GM21786 (cell line): ENCODE results near the gene TMEM53.
"Not testable (repeated sequence)": the region's sequence is repeated elsewhere in the genome, so short reads cannot be mapped to it uniquely, and the experiment has no call there.

Experiments used
- ATAC-seq: cut with Tn5 transposase; IDR thresholded peaks from one replicate; pipeline ENCODE4 v1.9.1; 2021; ENCODE audit not compliant: unreplicated experiment

The TMEM53 gene

DNA sequence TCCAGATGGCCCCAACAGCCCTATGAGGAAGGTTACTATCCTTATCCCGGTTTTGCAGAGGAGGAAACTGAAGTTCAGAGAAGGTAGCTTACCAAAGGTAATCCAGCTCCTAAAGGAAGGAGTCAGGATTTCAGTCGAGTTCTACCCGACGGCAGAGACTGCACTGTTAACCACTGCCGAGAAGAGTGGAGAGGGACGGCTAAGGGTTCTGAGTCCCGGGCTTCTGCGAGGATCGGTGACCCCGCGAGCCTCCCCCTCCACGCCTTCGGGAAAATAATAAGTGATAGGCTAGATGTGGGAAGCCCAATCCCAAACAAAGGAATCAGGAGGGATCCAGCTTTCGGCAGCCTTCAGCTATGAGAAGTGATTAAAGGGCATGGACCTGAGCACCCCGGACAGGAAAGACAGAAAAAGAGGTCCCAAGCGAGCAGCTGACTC, 587 bp downstream of the TMEM53 start:
- no peak for ATAC-seq

DNA sequence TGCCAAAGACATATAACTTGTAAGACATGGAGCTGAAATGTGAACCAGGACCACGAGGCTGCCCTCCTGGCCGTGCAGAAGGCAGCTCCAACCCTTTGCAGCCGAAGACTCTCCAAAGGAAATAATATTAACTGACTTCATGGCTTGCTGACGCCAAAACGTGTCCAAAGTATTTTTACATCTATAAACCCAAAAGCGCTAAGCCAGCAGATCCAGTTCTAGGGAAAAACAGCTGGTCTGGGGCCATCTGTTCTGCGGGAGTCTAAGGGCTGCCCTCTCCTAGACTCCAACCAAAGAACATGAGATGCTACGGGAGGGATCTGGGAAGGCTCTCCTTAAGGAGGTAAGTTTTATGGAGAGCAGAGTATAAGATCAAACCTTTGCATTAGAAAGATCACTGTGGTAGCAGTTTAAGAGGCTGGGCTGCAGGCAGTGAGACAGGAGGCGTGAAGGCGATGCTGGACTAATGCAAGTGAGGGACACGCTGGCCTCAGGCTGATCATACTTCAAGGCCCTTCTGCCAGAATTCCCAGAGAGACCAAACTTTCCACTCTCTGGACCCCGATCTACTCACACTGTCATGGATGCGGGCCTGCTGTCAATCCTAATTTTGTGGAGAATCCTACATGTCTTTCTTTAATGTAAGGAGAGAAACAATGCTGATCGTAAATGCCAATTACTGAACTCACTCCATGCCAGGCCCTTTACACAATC, 1.2 kb downstream of the TMEM53 start:
- no peak for ATAC-seq

DNA sequence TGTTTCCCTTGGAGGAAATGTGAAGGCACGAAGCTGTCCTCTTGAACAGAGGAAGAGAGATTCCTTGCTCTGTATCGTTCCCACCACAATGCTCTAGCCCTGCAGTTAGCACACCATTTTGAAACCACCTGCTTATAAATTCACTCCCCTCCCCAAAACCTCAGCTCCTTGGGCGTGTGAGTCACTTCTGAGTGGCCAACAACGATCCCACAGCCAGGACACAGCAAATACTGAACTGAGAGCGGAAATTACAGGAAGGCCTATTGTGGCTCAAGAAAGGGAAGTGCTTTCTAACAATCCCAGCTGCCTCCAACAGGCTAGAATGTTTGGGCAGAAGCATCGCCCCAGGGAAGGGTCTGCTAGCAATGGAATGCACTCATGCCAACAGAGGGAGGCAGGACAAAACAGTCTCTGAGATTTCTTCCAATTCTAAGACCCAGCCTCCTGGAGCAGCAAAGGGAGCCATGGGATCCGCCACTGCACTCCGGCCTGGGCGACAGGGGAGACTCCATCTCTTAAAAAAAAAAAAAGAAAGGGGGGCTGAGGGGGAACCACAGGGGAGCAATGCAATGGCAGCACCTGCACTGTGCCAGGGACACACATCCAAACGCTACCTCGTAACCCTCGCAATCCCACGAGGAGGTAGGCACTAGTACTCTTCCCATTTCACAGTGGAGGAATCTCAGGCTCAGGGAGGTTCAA, 1.9 kb downstream of the TMEM53 start:
- no peak for ATAC-seq

DNA sequence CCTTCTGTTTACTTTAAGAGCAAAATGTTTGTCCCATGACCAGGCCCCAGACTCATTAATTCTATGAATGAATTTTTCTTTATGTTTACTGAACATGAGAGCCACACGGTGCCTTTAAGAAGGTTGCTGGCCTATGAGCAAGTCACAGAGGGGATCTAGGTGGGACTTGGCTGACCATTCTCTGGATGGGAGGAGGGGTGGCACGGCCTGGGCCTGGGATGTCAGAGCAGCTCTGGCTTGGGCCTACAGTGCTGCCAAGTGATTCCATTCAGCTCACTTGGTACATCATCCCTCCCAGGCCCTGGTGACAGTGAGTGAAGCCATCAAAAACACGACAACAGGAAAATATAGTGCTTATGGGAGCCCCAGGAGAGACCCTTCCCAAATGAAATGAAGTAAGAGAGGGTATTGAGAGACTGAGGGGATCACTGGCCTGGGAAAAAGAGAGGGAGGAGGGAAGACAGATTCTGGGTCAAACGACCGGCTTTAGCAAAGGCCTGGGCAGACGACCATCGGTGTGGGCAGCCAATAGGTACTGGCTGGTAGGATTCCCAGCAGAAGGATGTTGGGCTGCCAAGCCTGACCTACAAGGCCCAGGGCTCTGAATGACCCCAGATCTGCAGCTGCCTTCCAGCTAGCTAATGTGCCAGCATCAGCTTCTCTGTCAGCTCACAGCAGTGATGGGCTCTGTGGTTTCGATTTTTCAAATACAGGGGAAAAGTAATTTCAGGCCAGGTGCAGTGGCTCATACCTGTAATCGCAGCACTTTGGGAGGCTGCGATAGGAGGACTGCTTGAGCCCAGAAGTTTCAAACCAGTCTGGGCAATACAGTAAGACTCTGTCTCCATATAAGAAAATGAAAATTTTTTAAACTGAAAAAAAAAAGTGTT, 3.3 kb downstream of the TMEM53 start:
- ATAC-seq, result no peak

DNA sequence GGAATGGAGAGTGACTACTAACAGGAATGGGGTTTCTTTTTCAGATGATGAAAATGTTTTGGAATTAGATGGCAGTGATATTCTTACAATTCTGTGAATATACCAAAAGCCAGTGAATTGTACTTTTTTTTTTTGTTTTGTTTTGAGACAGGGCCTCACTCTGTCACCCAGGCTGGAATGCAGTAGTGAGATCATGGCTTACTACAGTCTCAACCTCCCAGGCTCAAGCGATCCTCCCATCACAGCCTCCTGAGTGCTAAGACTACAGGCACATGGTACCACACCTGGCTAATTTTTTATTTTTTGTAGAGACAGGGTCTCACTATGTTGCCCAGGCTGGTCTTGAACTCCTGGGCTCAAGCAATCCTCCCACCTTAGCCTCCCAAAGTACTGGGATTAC, 7.6 kb downstream of the TMEM53 start:
- ATAC-seq, result not testable (repeated sequence)

DNA sequence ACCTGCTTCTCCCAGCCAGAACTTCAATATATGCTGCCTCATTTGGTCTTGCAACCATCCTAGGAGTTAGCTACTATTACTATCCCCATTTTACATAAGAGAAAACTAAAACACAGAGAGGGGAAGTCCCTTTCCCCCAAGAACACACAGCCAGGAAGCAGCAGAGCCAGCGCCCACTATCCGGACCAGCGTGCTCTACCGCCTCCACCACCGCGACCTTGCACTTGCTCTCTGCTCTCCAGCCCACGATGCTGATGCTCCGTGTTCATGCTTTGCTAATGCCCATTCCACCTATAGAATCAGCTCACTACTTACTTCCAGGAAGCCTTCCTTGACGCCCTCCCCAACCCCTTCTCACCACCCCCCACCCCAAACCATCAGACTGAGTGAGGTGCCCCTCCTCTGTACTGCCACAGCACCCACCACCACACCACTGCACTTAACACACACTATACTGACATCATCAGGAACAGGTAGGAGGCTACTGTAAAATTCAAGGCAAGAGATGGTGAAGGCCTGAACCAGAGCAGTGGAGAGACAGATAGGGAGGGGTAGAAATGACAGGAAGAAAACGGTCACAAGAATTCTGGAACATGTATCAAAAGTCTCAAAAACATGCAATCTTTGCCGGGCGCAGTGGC, 9.4 kb downstream of the TMEM53 start:
- ATAC-seq, result no peak

DNA sequence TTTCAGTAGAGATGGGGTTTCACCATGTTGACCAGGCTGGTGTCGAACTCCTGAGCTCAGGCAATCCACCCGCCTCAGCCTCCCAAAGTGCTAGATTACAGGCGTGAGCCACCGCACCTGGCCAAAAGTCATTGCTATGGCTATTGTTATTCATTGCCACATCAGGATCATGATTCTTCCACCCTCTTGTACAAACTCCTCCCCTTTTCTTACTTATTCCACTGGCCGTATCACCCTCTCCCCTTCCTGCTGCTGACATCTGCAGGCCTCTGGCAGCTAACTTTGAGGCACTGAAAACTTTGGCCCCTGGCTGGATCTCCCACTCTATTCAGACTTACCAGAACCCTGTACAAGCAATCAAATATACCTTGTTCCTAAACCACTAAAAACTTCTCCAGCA, 10.9 kb downstream of the TMEM53 start:
- no peak for ATAC-seq

DNA sequence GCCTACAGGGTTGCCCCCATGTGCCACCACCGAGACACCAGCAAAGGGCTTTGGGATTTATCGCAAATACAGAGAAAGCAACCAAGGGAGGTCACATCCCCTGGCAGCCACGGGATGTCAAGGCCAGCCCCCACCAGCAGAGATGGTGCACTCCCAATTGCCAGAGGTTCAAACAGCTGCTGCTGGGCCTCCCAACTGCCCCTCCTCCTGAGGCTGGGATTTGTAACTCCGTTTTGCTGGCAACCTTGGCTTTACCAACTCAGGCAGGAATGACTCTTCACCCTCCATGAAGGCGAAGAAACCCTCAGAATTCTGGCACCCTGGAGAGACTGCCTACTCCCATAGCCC, 11.6 kb downstream of the TMEM53 start:
- ATAC-seq, result no peak

DNA sequence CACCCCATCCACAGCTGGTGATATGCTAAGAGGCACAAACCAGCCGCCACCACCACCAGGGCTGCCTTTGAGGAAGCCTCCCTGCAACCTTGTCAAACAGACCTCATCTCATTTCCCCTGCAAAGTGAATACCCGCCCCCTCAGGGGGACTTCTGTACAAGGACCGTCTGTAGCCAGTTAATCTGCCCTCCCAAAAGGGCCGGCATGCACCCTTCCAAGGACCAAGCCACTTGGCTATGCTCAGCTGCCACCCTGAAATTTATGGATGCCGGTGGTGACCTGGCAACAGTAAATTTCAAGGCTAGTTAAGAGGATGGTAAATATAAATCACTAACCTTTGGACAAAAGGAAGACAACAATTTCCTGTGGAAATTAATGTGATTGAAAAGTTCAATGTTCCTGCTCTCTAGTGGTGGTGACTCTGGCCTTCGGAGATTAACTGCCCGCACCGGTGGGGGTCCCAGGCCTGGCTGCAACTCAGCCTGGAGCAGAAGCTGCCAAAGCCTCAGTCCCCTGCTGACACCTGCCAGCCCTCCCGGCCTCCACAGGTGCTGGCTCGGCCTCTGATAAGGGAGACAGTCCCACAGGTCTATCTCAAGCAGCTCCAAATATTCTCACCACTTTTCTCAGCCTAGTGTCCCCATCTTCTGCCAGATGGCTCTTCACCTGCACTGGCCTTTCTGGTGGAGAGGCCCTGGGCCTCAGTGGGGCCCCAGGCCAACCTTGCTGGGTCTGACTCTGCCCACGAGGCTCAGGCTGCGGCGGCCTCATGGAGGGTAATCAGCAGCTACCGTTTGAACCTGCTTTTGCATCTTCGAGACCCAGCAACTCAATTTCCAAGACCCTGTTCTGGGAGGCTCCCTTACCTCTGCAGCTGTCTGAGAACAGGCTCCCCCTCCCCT, 12.2 kb downstream of the TMEM53 start:
- ATAC-seq, result no peak

DNA sequence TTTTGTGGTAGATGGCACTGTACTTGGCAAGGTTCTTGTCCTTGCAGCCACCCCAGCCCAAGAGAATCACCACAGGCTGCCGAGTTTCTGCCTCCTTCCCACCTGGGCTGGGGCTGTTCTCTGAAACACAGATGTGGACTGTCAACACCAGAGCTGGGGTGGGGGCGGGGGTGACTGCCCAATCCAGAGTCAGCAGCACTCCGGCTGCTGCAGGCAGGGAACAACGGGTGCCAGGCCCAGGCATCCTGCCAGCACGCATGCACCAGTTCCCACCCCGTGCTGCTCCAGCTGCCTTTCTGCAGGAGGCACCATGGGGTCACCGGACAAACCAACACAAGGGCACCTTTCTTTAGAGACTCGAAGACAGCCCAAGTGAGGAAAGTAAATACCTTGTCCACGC, 14.1 kb downstream of the TMEM53 start:
- no peak for ATAC-seq

DNA sequence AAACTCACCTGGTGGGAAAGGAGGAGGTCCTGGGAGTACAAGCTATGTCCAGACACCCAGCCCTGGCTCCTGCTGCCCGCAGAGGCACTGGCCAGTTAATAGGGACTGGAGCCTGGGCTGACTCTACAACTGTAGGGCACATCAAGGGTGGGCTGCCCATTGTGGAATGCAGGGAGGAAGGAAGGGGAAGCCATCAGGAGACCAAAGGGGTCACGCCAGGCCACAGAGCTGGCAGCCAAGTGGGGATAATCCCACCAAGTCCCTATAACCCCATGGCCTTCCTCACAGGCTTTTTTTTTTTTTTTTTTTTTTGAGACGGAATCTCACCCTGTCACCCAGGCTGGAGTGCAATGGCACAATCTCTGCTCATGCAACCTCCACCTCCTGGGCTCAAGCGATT, 14.7 kb downstream of the TMEM53 start:
- no peak for ATAC-seq

DNA sequence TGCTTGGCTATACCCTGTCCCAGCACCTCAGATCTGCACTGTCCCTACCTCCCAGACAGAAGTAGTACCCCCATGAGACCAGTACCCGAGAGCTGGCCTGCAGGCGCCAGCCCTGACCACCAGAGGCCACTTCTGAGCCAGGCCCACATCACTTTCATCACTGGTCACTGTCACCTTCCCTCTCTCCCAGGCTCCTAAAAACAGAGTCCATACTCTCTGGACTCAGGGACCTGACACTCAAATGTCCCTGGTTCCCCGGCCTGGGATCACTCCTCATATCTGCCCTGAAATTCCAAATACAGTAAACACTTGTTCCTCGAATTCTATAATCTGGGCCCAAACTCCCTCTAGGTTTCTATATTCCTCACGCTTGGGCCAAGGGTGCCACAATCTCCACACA, 18.7 kb downstream of the TMEM53 start:
- no peak for ATAC-seq

DNA sequence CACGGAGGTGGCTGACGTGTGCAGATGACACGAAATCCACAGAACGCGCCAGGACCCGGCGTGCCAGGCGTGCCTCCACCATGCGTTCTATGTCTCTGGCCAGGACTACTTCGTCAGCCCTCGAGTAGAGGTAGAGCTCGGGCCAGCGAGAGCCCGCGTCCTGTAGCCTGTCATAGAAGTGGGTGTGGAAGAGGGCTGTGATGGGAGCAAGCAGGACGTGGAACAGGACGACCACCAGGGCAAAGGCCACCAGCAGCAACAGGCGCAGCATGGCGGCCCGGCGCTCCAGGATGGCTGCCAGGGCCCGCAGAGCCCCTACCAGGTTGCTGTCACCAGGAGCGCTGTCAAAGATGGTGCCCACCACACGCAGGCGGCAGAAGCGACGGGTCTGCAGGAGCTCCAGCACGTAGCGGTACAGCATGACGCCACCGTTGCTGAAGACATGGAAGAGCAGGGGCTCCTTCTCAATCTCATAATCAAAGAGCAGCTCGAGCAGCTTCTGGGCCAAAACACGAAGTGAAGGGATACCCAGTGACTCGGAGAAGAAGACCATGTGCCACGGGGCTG, 19.6 kb downstream of the TMEM53 start:
- ATAC-seq, result no peak

DNA sequence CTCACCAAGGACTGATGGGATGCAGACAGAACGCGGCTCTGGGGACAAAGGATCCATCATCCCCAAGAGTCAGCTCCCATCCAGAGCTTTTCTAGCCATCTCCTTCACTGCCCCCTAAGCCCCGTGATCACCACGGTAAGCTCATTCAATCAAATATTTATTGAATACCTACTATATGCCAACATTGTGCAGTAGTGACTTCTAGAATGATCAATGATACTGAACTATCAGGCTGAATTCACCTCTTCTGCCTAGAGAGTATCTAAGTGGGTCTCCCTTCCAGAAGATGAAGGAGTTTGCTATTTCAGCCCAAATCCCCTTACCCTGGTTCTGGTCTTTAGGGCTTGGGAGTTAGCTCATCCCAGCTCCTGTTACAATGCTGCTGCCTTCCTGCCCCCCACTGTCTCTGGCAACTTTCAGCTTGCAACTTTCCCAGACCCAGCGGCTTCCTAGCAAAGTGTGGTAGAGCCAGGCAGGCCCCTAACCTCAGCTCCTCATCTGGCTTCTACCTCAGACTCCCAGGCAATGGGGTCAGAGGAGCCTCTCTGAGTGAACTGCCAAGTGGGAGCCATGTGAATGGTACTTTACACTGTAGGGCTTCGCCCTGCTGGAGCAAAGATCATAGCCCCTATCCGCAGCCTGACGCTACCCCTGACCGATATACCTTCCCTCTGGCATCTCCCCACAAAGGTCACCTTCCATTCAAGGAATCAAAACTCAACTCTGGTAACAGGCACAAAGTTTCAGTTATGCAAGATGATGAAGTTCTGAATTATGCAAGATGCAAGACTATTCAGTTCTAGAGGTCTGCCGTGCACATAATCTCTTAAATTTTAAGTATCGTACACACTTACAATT, 20.9 kb downstream of the TMEM53 start:
- ATAC-seq, result no peak

DNA sequence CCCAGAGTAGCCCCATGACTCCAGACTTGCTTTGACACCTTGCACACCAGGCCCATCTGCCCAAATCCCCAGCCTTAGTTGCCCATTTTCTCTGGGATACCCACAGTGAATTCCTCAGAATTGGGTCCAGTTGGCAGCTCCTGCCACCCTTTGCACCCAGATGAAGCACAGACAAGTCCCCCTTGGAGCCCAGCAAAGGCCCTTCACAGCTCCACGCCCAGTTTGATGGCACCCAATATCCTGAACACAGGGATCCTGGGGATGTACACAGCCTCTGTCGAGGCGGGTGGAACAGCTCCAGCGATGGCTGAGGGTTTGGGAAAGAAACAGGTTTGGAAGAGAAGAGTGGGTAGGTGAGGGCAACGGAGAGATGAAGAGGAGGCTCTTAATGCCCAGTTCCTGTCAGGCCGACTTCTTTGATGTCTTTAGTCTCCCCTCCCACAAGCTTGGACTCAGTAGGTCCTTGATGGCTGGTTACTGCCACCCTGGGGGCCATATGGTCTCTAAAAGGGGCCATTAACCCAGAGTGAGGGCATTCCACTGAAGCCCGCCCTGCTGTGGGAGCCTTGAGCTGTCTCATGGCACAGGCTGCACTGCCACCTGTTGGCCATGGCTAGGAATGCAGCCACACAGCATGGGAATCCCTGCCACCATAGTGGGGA, 21.7 kb downstream of the TMEM53 start:
- peak; percentile 64 for ATAC-seq

DNA sequence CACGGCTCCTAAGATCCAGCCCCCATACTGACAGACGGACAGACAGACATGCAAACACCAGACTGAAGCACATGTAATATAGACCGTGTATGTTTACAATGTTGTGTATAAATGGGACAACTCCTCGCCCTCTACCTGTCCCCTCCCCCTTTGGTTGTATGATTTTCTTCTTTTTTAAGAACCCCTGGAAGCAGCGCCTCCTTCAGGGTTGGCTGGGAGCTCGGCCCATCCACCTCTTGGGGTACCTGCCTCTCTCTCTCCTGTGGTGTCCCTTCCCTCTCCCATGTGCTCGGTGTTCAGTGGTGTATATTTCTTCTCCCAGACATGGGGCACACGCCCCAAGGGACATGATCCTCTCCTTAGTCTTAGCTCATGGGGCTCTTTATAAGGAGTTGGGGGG, 23.2 kb downstream of the TMEM53 start:
- no peak for ATAC-seq

DNA sequence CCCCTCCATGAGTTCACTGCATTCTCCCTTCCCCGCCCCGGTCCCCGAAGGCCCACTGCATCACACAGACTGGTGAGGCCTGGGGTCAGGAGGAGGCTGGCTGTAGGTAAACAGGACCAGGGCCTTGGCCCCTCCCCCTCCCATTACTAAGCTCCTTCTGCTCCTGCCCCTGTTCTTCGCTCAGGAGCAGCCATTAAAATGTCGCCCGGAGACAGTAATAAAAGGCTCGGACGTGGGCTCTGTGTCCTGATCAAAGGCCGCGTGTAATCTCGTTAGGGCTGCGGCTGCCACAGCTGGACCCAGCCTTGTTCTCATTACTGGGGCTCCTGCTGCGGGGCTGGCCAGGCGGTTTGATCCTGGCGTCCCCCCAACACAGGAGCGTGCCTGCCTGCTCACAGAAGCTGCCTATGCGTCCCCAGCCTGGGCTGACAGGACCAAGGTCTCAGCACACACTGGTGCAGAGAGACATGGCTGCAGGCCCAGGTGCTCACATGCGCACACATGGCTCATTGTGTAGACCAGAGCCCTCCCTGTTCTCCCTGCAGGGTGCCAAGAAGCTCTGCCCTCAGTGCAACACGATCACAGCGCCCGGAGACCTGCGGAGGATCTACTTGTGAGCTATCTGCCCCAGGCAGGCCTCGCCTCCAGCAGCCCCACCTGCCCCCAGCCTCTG, 24.0 kb downstream of the TMEM53 start:
- no peak for ATAC-seq

DNA sequence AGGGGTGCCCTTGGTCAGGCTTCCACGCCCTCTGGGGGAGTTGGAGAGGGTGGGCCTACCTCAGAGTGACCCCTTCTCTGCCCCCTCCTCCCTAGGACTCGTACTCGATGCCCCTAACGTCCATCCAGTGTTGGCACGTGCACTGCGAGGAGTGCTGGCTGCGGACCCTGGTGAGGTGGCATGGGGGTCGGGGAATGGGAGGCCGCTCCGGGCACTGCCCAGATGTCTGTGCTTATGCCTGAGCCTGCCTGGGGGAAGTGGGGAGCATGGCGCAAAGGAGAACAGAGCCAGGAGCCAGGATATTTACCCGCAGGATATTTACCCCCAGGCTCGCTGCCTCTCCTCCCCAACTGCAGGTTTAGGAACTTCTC, 24.5 kb downstream of the TMEM53 start:
- ATAC-seq, result no peak
